ENCODE data around the gene PEX12.
"Not testable (repeated sequence)": the region's sequence is repeated elsewhere in the genome, so short reads cannot be mapped to it uniquely, and the experiment has no call there.

PEX12 gene

GRCh38 chr17:35537601-35538141, 40.7 kb downstream of the PEX12 start, which contains the start of gene SLFN12L:
Gene SLFN12L (minus strand): TSS chr17:35537678. CDS start chr17:35522364, 15,314 bp downstream.
- no peak for DNase-seq (ENCODE audit: low read depth, low spot score)

DNA sequence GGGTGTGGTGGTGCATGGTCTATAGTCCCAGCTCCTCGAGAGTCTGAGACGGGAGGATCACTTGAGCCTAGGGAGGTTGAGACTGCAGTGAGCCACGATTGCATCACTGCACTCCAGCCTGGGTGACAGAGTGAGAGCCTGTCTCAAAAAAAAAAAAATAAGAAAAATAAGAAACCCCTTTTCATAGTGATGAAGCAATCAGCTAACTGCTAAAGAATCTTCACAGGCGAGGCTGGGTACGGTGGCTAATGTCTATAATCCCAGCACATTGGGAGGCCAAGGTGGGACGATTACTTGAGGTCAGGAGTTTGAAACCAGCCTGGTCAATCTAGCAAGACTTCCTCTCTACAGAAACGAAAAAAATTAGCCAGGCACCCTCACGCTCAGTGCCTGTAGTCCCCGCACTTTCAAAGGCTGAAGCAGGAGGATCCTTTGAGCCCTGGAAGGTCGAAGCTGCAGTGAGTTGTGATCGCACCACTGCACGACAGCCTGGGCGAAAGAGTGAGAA, 41.7 kb downstream of the PEX12 start:
- DNase-seq (ENCODE audit: low read depth, low spot score): no peak

DNA sequence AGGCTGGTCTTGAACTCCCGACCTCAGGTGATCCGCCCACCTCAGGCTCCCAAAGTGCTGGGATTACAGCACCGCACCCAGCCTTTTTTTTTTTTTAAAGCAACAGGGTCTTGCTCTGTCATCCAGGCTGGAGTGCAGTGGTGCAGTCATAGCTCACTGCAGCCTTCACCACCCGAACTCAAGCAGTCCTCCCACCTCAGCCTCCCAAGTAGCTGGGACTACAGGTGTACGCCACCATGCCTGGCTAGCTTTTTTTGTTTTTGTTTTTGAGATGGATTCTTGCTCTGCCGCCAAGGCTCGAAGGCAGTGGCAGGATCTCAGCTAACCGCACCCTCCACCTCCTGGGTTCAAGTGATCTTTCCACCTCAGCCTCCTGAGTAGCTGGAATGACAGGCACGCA, 43.0 kb downstream of the PEX12 start:
- DNase-seq (ENCODE audit: low read depth, low spot score): not testable (repeated sequence)

DNA sequence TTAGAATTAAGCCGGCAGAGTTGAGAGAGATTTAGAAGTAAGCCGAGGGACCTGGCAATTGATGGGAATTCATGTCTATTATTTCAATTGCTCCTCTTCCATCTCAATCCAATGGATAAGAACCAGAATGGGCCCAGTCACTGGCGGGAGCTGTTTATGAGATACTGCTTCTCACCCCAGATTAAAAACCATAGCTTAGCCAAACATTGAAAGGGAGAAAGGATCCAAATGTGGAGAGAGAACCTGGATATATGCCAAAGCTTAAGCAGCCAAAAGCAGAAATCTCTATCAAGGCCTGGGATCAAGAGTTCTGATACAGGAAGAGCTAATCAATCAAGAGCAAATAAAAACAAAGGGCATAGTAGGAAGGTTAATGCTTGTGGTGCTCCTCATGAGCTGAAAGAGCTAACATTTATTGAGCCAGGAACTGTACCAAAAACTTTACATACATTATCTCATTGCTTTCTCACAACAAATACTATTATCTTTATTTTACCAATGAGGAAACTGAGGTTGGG, 43.7 kb downstream of the PEX12 start:
- no peak for DNase-seq (ENCODE audit: low read depth, low spot score)

DNA sequence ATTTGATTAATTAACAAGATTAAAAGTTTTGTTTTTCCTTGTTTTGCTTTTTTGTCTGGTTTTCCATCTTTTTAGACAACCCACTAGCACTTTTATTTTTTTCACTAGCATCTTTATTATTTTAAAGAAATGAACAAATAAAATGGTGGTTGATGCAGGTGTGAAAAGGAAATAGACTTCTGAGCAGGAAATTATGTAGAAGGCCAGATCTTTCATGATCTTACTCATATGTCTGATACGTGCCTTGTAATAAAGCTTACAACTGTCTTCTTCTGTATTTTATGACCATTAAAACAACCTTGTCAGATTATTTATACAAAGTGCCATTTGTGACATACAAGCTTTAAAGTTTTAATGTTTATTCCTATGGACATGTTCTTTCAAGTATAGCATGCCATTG, 47.2 kb downstream of the PEX12 start:
- DNase-seq (ENCODE audit: low read depth, low spot score): no peak

DNA sequence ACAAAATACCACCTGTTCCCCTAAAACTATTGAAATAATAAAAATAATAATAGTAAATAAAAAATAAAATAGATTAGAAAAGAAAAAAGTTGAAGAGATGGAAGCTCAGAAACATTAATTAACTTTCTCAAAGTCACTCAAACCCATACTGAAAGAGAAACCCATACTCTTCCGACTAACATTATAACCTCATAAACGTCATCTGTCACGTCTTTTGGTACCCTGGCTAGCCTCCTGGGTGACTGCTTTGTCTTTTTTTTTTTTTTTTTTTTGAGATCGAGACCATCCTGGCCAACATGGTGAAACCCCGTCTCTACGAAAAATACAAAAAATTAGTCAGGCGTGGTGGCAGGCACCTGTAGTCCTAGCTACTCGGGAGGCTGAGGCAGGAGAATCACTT, 48.5 kb downstream of the PEX12 start:
- no peak for DNase-seq (ENCODE audit: low read depth, low spot score)

GRCh38 chr17:35529326-35529725, 49.0 kb downstream of the PEX12 start:
- DNase-seq (ENCODE audit: low read depth, low spot score): not testable (repeated sequence)
